Hematopoietic multipotent progenitor cell treated with erythropoietin and hydrocortisone succinate and interleukin-3 and kit ligand, for 4 days (in vitro differentiated cells): ENCODE results near the gene CPTP.
A peak's percentile ranks its signal among the peaks of the same experiment; 100 is the strongest.

ENCODE experiments used
- DNase-seq: peaks from one replicate; pipeline ENCODE4 v3.0.0-alpha.2; 2015

The CPTP gene

GRCh38 chr1:1336931-1337792, 12.6 kb downstream of the CPTP start:
- no peak for DNase-seq

- peak; percentile 41 for DNase-seq
Observed at GRCh38 chr1:1337793-1338147, 13.2 kb downstream of the CPTP start.

- DNase-seq: no peak
Observed at GRCh38 chr1:1338278-1338677, 13.7 kb downstream of the CPTP start.

- no peak for DNase-seq
Observed at GRCh38 chr1:1340185-1340584, 15.6 kb downstream of the CPTP start.

GRCh38 chr1:1340791-1341548, 16.4 kb downstream of the CPTP start:
- no peak for DNase-seq

GRCh38 chr1:1341549-1342021, 17.0 kb downstream of the CPTP start:
- no peak for DNase-seq

GRCh38 chr1:1342061-1342562, 17.5 kb downstream of the CPTP start:
- no peak for DNase-seq

GRCh38 chr1:1342584-1343115, 18.0 kb downstream of the CPTP start:
- no peak for DNase-seq

DNA sequence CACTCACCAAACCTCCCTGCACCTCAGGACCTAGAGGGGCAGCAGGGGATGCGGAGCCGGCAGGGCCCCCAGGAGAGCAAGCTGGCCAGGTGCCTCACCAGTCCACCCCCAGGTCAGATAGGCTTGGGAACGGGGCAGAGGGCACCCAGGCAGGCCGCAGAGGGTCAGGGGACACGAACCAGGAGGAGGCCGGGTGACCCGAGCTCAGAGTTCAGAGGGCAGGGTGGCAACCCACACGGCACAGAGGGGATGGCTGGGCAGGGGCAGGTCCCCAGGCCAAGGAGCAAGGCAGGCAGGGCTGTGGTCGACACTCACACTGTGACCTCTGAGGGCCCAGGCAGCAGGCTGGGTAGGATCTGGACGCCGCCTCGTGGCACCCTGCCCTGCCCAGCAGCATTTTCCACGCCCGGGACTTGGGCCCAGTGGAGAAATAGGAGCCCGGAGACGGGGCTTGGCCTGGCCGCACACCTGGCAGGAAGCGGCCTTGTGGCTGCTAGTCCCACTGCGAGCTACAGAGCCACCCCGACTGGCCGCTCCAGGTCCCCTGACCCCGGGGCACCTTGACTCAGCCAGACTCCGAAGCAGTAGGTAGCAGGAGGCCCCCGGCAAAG, 19.3 kb downstream of the CPTP start:
- DNase-seq: no peak

- DNase-seq: no peak
Observed at GRCh38 chr1:1344655-1345361, 20.2 kb downstream of the CPTP start.

GRCh38 chr1:1345384-1345783, 20.8 kb downstream of the CPTP start:
- DNase-seq: no peak

- DNase-seq: no peak
Observed at GRCh38 chr1:1345860-1346500, 21.4 kb downstream of the CPTP start.

DNA sequence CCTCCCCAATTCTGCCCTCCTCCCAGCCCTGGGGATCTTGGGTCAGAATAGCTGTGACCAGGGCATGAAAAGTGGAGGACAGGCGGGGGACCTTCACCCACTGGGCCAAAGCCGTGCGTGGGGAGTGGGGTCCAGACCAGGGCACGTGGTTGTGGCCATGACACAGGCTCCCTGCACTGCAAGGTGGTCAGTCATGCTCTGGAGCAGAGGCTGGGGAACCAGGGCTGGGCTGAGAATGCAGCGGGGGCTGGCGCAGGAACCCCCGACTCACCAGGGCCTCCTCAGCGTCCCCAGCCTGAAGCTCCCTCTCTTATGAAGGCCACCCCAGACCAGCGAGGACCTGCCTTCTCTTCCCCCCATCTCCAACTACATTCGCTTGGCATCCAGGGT, 21.9 kb downstream of the CPTP start:
- no peak for DNase-seq

- no peak for DNase-seq
Observed at GRCh38 chr1:1347026-1347595, 22.5 kb downstream of the CPTP start.

- DNase-seq: no peak
Observed at GRCh38 chr1:1347663-1348419, 23.2 kb downstream of the CPTP start.

- DNase-seq: peak; percentile 34
Observed at GRCh38 chr1:1348420-1349255, 24.0 kb downstream of the CPTP start.

- peak; percentile 80 for DNase-seq
Observed at GRCh38 chr1:1349256-1350012, 24.8 kb downstream of the CPTP start, which contains the start of gene DVL1. Gene DVL1 (minus strand): TSS chr1:1349418. CDS start chr1:1349065, 353 bp downstream.

DNA sequence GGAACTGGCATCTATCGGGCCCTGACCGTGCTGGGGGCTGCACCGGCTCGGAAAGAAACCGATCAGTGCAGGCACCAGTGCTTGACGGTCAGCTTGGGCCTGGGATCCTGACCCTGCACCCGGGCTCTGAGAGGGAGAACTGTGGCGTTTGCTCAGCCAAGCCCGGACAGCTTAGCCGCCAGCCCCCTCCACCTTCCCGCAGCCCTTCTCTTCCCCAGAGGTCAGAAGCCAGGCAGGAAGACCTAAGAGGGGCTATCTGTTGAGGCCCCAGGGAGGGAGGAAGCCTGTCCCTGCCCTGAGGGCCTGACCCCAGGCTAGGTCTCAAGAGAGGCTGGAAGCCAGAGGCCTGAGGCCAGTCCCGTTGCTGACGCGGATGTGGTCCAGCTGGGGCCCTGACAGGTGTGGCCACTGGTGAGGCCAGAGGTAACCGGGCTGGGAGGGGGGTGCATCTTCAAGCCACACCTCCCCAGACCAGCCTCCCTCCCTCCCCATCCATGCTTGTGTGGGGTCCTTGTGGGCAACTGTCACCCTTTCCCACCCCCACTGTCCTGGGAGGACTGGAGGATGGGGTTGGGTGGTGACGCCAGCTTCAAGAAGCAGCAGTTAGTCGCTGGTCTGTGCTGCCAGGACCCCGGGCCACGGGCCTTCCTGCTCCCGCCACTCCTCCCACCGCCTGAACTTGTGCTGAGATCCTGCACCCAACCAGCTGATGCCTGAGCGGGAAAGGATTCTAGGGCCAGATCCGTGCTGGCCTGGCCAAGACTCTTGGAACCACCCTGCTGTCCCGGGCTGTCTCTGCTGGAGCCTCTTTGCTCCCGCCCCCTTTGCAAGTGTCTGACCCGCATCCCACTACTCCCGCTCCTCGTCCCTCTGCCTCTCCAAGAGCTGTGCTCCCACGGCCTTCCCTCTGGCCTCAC, 27.2 kb downstream of the CPTP start:
- no peak for DNase-seq
